Measurements from ENCODE around the gene SLC26A4. TPM values are rescaled to one million over a fixed set of nuclear protein-coding genes. Genes with fewer than 3 reads are reported as not detected.

Gene SLC26A4
- total RNA-seq, 1 experiment from 2014 or later = 0.09 TPM

DNA sequence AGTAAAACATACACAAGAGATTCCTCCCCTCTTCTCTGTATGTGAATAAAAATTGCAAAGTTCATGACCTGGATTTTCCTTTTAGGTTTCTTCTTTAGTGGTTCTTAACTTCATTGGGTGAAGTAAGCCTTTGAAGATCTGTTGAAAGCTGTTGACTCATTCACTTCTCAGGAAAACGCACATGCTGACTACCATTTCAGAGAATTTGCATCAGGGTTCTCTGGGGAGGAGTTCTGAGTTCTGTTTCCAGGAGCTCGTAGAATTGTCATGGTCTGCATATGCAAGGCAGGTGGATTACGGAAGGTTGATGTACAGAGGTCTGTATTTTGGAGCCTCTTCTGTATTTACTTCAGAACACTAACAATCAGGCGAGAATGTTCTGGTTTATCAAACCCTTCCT, 962 bp upstream of the SLC26A4 start:
- intact Hi-C loops (cut with micrococcal nuclease; ENCODE audit: unreplicated experiment) = loop anchor here (5.0 kb wide), 1 partner anchor 47 kb away; no protein-coding TSS in a partner anchor

DNA sequence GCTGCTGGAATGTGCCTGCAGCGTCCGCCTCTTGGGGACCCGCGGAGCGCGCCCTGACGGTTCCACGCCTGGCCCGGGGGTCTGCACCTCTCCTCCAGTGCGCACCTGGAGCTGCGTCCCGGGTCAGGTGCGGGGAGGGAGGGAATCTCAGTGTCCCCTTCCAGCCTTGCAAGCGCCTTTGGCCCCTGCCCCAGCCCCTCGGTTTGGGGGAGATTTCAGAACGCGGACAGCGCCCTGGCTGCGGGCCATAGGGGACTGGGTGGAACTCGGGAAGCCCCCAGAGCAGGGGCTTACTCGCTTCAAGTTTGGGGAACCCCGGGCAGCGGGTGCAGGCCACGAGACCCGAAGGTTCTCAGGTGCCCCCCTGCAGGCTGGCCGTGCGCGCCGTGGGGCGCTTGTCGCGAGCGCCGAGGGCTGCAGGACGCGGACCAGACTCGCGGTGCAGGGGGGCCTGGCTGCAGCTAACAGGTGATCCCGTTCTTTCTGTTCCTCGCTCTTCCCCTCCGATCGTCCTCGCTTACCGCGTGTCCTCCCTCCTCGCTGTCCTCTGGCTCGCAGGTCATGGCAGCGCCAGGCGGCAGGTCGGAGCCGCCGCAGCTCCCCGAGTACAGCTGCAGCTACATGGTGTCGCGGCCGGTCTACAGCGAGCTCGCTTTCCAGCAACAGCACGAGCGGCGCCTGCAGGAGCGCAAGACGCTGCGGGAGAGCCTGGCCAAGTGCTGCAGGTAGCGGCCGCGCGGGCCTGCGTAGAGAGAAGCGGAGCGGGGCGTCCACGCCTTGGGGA, 645 bp downstream of the SLC26A4 start:
- BruUV-seq (replicated peaks) = no TSS peak
- TF ChIP-seq, protein P1, sequence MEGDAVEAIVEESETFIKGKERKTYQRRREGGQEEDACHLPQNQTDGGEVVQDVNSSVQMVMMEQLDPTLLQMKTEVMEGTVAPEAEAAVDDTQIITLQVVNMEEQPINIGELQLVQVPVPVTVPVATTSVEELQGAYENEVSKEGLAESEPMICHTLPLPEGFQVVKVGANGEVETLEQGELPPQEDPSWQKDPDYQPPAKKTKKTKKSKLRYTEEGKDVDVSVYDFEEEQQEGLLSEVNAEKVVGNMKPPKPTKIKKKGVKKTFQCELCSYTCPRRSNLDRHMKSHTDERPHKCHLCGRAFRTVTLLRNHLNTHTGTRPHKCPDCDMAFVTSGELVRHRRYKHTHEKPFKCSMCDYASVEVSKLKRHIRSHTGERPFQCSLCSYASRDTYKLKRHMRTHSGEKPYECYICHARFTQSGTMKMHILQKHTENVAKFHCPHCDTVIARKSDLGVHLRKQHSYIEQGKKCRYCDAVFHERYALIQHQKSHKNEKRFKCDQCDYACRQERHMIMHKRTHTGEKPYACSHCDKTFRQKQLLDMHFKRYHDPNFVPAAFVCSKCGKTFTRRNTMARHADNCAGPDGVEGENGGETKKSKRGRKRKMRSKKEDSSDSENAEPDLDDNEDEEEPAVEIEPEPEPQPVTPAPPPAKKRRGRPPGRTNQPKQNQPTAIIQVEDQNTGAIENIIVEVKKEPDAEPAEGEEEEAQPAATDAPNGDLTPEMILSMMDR (IDR thresholded peaks at IDR 0.05; ENCODE audit: unreplicated experiment) = no peak
- no peaks in the 10 kb centered on the region for H3K9me3 Mint-ChIP-seq (ENCODE audit: low read depth, unreplicated experiment)
- H3K36me3 Mint-ChIP-seq (ENCODE audit: insufficient read depth, unreplicated experiment) = no peaks in the 10 kb centered on the region
- no peak overlapping the region for H3K27ac Mint-ChIP-seq (ENCODE audit: unreplicated experiment)
- intact Hi-C loops (cut with micrococcal nuclease; ENCODE audit: unreplicated experiment) = loop anchor here (5.0 kb wide), 1 partner anchor 49 kb away; no protein-coding TSS in a partner anchor
- H3K27me3 Mint-ChIP-seq (ENCODE audit: unreplicated experiment) = peaks cover 27% of the 10 kb centered on the region
- CTCF ChIA-PET = no interaction called here
- H3K4me3 Mint-ChIP-seq (ENCODE audit: low read depth, unreplicated experiment) = peak overlapping the region; percentile 80
- H3K4me1 Mint-ChIP-seq (ENCODE audit: low read depth, unreplicated experiment) = no peaks in the 10 kb centered on the region
- peak; percentile 55 for DNase-seq

More for the DNA sequence above, 962 bp upstream of the SLC26A4 start:
- DNase-seq = no peak
- no peaks in the 10 kb centered on the region for H3K9me3 Mint-ChIP-seq (ENCODE audit: low read depth, unreplicated experiment)
- TF ChIP-seq, protein P1 (IDR thresholded peaks at IDR 0.05; ENCODE audit: unreplicated experiment) = no peak
- peaks cover 40% of the 10 kb centered on the region for H3K27me3 Mint-ChIP-seq (ENCODE audit: unreplicated experiment)
- H3K27ac Mint-ChIP-seq (ENCODE audit: unreplicated experiment) = no peak overlapping the region
- CTCF ChIA-PET = no interaction called here
- H3K36me3 Mint-ChIP-seq (ENCODE audit: insufficient read depth, unreplicated experiment) = no peaks in the 10 kb centered on the region
- no peak overlapping the region for H3K4me3 Mint-ChIP-seq (ENCODE audit: low read depth, unreplicated experiment)
- no peaks in the 10 kb centered on the region for H3K4me1 Mint-ChIP-seq (ENCODE audit: low read depth, unreplicated experiment)
- BruUV-seq (replicated peaks) = no TSS peak

DNA sequence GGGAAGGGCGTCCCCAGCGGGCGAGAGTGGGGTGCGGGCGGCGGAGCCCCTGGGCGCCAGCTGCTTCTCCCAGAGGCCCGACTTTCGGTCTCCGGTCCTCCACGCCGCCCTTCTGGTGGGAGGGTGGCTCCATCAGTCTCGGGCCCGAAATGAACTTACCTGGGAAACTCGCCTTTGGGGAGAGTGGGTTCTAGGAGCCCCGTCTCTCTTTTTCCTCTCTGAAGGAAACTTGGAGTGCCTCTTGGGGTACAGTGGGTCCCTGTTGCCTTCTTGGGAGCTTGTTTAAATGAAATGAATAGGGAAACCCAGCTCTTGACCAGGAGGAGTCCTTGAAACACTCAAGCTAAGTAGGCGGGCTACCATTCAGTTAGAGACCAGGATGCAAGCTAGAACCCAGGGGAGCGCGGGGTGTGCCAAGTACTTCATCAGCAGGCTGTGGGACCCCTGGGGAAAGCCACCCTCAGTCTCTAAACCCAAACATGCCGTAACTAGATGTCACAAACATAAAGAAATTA, 1.3 kb downstream of the SLC26A4 start:
- intact Hi-C loops (cut with micrococcal nuclease; ENCODE audit: unreplicated experiment) = loop anchor here (5.0 kb wide), 1 partner anchor 50 kb away; no protein-coding TSS in a partner anchor
- Mint-ChIP-seq H3K27ac (ENCODE audit: unreplicated experiment) (no peak overlapping the region), H3K4me3 (ENCODE audit: low read depth, unreplicated experiment) (peak overlapping the region; percentile 80), H3K36me3 (ENCODE audit: insufficient read depth, unreplicated experiment) (no peaks in the 10 kb centered on the region), H3K27me3 (ENCODE audit: unreplicated experiment) (peaks cover 27% of the 10 kb centered on the region), H3K9me3 (ENCODE audit: low read depth, unreplicated experiment) (no peaks in the 10 kb centered on the region), H3K4me1 (ENCODE audit: low read depth, unreplicated experiment) (no peaks in the 10 kb centered on the region)
- CTCF ChIA-PET = no interaction called here
- BruUV-seq (replicated peaks) = no TSS peak
- TF ChIP-seq, protein P1 (IDR thresholded peaks at IDR 0.05; ENCODE audit: unreplicated experiment) = no peak
- DNase-seq = no peak

DNA sequence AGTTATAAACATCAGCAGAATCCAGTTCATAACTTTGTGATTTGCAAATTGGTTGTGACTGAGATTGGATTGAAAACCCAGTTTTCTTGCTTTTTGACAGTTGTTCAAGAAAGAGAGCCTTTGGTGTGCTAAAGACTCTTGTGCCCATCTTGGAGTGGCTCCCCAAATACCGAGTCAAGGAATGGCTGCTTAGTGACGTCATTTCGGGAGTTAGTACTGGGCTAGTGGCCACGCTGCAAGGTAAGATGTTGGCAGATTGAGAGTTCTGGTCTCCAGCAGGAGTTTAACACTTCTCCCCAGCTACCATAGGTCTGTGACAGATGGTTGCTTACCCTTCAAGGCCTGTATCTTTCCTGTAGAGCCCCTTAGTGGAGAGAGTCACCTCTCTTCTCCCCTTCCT, 2.6 kb downstream of the SLC26A4 start:
- intact Hi-C loops (cut with micrococcal nuclease; ENCODE audit: unreplicated experiment) = loop anchor here (5.0 kb wide), 1 partner anchor 51 kb away; no protein-coding TSS in a partner anchor
- peaks cover 27% of the 10 kb centered on the region for H3K27me3 Mint-ChIP-seq (ENCODE audit: unreplicated experiment)

More for the DNA sequence above, 2.6 kb downstream of the SLC26A4 start:
- TF ChIP-seq, protein P1 (IDR thresholded peaks at IDR 0.05; ENCODE audit: unreplicated experiment) = no peak
- no peaks in the 10 kb centered on the region for H3K36me3 Mint-ChIP-seq (ENCODE audit: insufficient read depth, unreplicated experiment)
- CTCF ChIA-PET = no interaction called here
- H3K4me1 Mint-ChIP-seq (ENCODE audit: low read depth, unreplicated experiment) = no peaks in the 10 kb centered on the region
- DNase-seq = no peak
- H3K27ac Mint-ChIP-seq (ENCODE audit: unreplicated experiment) = no peak overlapping the region
- no TSS peak for BruUV-seq (replicated peaks)
- H3K4me3 Mint-ChIP-seq (ENCODE audit: low read depth, unreplicated experiment) = no peak overlapping the region
- no peaks in the 10 kb centered on the region for H3K9me3 Mint-ChIP-seq (ENCODE audit: low read depth, unreplicated experiment)

All from Calu3 (cell line).